HG03175 (cell line): Measurements from ENCODE around the gene UBTD1.
"Not testable (repeated sequence)": the region's sequence is repeated elsewhere in the genome, so short reads cannot be mapped to it uniquely, and the experiment has no call there.

ENCODE experiments used
- ATAC-seq: cut with Tn5 transposase; IDR thresholded peaks from one replicate; pipeline ENCODE4 v1.9.1; 2021; ENCODE audit warnings: mild to moderate bottlenecking, moderate library complexity; ENCODE audit not compliant: unreplicated experiment

The UBTD1 gene

DNA sequence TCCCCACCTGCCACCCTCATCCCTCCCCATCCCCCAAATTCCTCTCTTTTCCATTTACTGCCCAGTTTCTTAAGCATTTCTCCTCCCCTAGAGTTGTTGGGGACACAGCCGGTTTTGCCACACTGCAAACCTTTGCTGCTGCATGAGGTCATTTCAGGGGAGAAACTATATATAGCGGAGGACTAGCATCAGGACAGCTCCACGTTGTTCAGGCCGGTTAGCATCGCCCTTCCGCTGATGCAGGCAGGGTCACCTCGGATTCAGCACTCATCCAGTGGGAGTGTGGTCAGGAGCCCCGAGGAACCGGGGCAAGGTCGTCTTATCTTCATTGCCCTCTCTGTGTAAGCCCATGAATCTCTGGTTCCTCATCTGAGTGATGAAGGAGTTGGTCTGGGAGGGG lies 15.6 kb downstream of the UBTD1 start:
- no peak for ATAC-seq

DNA sequence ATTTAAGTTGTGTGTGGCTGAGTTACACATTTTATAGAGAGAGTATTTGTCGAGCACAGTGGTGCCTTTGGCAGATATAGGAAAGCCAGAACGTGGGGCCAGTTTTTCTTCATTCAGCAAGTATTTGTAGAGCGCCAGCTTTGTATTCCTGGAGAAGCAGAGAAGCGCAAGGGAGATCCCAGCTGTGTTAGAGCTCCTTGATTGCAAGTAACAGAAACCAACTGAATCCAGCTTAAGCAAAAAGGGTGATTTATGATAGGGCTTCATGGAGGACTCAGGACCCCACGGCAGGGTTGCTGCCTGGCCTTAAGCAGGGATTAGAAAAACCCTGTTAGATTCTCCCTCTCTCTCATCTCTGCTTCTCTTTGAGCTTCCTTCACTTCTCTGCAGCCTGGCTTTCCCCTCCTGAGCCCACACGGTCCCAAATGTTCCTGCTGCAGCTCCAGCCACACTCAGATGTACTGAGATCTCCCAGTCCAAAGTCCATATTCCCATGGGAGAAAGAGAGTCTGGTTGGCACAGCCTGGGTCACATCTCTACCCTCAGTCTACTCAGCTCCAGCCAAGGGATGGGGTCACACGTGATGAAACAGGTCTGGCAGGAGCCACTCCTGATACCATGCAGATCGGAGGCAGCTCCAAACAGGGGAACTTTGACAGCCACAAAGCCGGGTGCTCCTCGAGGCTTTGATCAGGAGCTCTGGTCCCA lies 16.7 kb downstream of the UBTD1 start:
- no peak for ATAC-seq

DNA sequence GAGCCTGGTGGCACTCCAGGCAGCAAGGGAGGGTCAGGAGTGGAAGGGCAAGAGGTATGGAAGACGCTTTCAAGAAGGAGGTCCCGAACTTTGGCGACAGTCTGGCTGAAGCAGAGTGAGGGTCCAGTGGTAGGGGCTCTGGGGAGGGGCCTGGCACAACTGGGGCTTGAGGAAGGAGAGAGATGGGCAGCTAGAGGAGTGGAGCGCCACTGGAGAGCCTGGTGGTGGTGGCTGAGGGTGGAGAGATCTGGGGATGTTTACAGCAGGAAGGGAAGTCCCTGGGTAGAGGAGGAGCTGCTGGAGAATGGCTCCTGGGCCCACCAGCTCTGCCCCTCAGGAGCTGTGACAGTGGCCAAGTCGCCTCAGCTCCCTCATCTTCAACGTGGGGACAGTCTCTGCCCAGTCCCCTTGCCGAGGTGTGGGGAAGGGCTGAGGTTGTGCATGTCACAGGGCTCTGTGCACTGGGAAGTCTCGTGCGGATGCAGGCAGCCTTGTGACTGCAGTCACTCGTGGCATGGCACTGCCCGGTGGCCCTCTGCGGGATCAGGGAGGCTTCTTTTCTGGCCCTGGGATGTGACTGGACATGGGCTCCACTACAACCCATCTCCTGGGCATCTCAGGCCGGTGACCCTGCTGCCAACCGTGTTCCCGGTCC lies 18.5 kb downstream of the UBTD1 start:
- ATAC-seq: no peak

DNA sequence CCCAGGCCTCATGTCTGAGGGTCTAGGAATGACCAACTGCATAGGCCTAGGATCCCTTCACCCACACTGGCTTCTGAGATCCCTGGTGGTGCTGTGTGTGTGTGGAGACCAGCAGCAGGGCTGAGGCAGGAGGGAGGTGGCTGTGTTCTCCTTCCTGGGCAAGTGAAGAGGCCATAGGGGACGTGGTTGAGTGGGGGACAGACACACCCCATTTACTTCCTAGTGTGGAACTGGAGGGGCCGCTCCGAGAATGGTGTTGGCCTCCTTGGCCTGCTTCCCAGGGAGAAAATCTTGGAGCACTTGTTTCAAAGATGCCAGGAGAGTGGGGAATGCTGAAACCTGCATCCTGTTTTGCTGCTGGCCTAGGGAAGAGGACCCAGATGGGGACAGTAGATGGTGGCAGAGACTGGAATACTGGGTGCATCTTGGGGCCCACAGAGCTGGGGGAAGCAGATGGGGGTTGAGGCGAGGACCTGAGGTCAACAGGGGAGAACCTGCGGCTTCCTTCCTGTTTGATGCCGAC lies 19.1 kb downstream of the UBTD1 start:
- no peak for ATAC-seq

DNA sequence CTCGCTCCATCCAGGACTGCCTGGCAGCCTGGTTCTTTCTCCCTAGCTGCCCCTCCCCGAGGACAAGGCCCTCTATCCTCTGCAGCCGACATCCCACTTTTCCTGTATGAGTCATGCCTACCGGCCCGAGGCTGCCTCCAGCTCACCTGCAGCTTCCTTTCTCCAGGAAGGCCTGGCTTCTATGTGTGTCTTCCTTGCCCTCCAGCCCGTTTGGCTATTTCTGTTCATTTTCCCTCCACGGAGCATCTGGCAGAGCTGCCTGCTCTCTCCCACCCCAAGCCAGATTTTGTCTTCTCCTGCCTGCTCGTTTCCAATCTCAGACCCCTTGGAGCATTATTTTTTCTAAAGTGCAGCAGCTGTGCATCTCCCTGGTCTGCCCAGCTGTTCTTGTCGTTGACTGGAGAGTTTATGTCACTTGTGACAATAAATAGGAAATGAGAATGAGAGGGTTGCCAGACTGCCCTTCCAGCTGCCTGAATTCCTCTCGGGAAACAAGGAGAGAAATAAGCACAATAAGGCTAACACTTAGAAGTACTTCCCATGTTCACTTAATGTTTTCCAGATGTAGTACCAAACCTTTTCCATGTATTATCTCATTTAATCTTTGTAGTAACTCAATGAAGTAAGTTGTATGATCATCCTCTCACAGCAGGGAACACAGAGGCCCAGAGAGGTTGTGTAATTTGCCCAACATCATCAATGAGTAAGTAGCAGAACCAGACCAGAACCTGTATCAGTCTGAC lies 19.7 kb downstream of the UBTD1 start:
- no peak for ATAC-seq

DNA sequence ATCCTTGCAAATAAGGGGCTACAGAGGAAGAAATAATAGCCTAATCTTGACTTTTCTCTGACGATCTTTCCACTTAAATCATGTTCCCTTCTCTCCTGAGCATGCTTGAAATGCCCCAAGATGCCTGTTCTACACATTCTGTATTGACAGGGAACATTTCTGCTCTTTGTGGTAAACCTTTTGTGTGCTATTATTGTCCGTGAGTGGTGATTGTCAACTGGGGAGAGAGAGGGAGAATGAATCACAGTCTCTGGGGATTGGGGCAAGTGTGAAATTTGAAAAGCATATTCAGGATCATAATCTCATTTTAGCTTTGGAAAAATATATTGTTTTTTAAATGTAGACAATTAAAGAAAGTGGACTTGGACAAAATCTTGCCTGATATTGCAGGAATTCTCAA lies 20.6 kb downstream of the UBTD1 start:
- no peak for ATAC-seq

DNA sequence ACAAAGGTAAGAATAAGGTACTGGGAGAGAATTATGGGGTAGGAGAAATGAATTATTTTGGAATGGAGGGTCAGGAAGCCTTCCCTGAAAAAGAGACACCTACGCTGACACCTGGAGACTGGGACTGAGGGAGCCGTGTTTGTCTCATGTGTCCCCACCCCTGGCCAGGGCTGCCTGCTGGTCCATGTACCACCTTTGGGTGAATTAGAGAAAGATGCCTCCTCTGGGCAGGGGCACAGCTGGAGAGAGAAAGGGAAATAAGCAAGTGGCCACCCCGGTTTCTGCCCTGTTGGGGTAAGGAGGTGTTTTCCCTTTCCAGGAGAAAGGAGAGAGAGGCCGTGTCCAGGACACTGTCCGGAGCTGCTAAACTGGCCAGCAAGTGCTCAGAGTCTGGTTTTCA lies 21.8 kb downstream of the UBTD1 start:
- ATAC-seq: no peak

DNA sequence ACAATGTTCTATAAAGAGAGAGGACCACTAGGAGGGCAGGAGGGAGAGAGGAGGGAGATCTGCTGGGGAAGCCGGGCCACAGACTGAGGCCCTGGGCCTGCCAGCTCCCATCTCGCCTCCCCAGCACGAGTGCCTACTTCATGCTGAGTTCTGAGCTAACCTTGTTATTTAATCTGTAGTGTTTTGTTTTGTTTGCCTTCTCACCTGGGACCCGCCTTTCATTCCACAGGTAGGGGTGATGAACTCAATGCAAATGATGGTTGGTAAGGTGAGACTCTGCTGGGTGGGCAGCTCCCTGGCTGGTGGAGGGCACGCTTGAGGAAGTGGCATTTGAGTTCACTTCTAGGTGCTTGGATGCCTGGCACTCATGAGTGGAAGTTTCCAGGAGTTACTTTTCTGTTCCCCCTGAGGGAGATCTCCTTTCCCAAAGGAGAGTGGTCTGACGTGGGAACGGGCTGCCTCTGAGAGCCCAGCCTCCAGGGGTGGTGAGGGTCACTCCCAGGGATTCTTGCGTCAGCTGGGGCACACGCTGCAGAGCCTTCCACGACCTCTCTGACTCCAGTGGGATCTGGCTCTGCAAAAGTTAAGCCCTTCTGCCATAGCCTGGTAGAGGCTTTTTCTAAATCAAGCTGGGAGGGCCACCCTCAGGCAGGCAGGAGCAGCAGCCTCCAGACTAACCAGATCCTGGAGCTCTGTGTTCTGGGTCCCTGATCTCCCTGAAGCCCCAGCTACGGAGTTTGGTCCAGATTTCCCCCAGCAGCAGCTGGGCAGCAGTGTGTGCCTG lies 22.4 kb downstream of the UBTD1 start:
- no peak for ATAC-seq

DNA sequence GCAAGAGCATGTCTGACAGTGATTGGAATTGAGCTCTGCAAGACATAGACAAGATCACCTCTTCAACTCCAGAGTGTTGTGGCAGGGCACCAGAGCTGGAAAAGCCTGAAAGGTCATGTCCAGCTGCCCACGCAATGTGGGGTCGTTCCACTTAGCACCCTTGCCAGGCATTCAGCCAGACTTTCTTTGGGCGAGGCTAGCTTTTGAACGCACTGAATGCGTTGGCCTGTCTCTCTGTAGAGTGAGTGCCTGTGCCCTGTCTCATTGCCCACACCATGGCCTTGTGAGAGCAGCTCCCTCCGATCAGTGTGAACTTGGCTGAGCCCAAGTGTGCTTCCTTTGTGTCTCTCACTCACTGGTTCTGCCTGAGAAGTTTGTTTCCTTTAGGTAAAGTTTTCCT lies 23.3 kb downstream of the UBTD1 start:
- ATAC-seq: no peak

DNA sequence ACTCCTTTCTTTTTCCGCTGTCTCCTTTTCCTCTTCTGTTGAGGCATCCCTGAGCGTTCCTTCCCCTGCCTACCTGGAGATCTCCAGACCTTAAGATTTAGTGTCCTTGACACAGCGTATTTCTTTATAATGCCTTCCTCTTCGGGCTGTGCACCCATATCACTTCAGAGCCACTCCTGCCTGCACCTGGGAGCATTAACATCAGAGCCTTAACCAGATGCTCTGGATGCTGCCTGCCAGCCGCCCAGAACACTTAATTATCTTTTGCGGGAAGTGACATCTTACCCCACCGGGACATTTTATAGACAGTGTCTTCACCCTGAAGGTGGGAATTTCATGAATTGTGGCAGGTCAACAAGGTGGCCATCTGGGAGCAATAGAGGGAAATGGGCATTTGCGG lies 24.2 kb downstream of the UBTD1 start:
- ATAC-seq: no peak

DNA sequence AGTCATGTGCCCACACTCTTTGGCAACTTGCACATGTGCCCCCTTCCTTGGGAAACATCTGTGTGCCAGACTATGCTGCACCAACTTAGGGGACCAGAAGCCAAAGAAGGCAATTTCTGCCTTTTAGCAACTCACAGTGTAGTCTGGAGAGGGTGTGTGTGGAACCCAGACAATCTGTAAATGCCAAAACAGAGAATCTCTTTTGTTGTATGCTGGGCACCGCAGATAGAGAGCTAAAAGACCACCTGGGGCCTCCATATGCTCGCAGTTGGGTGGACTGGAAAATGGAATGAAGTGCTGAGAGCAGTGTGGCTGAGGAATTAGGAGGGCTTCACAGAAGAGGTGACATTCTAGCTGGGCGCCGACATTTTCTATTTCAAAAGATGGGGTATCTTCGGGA lies 26.4 kb downstream of the UBTD1 start:
- no peak for ATAC-seq

DNA sequence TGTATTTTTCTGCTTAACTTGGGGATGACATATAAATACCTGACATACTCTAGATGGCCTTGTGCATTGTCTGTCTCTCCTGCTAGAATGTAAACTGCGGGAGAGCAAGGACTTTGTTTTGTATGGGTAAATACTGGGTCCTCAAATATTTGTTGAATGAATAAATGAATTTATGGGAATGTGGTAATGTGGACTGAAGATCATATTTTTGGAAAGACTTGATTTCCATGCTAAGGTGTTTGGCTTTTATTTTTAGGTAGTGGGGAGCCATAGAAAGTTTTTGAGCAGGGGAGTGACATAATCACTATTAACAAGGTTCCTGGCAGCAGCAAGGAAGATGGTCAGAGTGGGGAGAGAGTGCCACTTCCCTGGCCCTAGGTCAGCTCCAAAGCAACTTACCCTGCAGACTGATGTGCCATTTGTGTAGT lies 27.0 kb downstream of the UBTD1 start:
- no peak for ATAC-seq

DNA sequence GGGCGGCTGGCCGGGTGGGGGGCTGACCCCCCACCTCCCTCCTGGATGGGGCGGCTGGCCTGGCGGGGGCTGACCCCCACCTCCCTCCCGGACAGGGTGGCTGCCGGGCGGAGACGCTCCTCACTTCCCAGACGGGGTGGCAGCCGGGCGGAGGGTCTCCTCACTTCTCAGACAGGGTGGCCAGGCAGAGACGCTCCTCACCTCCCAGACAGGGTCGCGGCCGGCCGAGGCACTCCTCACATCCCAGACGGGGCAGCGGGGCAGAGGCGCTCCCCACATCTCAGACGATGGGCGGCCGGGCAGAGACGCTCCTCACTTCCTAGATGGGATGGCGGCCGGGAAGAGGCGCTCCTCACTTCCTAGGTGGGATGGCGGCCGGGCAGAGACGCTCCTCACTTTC lies 30.2 kb downstream of the UBTD1 start:
- not testable (repeated sequence) for ATAC-seq

DNA sequence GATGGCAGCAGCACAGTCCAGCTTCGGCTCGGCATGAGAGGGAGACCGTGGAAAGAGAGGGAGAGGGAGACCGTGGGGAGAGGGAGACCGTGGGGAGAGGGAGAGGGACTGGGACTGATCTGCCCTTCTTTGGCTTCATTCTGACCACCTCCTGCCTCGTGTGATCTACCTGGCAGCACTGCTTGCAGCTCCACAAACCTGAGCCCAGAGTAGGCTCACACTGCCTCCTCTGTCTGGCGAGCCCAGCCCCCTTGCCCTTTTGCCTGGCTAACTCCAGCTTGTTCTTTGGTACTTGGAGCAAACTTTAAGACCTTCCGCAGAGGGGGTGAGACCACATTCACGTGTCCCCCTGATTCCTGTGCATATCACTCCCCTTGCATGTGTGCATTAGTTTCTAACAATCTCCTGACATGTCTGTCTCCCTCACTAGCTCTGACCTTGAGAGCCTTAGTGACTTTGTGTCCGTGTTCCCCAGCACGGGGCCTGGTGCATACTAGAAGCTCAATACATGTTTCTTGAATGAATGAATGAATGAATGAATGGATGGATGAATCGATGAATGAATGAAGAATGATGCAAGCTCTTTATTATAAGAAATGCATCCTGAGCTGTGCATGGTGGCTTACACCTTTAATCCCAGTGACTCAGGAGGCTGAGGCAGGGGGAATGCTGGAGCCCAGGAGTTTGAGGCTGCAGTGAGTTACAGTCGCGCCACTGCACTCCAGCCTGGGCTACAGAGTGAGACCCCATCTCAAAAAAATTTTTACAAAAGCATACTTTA lies 31.2 kb downstream of the UBTD1 start:
- ATAC-seq: no peak

DNA sequence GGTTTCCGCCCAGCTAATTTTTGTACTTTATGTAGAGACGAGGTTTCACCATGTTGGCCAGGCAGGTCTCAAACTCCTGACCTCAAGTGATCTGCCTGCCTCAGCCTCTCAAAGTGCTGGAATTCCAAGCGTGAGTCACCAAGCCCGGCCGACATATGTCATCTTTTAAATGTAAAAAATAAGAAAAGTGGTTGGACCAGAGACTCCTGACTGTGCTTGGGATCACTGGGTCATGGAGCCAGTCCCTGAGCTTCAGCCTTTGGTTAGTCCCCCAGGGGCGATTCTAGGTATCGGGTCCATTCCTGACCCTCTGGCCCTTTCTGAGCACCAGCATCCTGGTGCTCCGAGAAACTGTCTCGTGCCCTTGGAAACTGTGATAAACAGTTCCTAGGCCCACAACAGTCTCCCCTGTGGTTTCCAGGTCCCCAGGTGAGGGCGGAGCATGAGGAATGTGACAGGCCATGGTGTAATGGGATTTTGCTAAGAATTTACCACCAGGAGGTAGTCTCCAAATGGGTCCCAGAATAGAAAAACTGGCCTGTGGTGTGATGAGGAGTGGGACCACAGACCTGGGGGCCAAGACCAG lies 32.8 kb downstream of the UBTD1 start:
- ATAC-seq: no peak

DNA sequence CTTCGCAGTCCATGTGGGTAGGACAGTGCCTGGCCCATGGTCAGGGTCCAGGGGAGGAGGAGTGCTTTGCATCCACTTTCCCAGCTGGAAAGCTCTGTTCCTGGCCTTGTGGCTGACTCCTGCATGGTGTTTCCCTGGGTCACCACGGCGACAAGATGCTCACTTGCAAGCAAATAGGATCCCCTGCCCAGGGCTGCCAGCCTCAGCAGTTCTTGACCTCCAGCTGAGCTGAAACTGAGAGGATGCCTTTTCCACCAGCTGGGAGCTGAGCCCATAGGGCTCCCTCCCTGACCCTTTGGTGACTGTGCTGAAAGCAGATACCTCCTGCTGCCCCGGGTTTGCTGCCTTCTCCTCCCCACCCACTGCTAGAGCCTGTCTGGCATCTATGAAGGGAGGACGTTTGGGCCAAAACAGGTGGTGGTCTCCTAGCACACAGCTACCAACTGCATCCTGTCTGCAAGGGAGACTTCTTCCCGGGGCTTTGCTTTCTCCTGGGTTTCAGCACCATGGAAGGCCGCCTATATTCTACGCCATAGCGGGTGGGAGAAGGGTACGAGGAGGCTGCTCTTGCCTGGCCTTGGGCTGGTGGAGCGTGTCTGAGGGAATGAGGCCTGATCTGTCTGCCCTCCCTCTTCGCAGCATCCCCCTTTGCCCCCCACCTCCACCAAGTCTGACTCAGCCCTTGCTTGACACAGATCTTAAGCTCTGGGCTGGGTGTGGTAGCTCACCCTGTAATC lies 34.4 kb downstream of the UBTD1 start:
- no peak for ATAC-seq

DNA sequence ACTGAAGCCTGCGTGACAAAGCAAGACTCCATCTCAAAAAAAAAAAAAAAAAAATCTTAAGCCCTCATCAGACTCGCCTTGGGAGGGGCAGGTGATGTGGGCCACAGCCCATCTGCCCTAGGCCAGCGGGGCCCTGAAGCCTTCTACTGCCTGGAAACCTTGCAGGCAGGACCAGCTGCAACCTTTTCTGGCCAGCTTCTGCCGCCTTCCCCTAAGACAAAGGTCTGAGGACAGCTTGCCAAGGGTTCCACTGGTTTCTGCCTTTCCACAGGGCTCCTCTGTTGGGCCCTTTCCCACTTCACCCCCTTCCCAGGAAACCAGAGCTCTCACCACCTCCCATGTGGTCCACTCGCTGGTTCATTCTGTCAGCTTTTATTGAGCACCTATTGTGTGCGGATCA lies 35.2 kb downstream of the UBTD1 start:
- ATAC-seq: no peak

DNA sequence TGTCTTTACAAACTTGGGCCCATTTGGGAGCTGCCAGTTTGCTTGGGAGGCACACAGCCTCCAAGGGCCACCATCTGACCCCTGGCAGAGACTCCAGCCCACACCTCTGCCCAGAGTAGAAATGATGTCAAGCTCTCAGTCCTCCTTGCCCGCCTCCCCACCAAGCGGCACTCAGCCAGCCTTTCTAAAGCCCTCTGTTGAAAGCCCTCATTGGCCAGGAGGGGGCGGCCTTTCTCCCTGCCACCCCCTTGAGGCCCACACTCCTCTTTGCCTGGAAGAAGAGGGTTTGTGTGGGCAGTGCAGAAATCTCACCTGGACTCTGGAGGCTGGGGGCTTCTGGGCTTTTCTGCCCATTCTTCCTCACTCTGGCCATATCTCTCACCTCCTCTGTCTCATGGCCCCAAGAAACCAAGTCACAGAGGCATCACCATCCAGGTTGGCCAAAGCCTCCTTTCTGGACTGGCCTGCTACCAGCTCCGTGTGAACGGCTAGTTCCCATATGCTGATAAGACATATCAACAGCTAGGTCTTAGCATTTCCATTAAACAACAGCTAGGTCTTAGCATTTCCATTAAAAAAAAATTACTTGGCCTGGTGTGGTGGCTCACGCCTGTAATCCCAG lies 36.1 kb downstream of the UBTD1 start:
- ATAC-seq: no peak
